A673 (cell line): ENCODE results near the gene GRIN2C. TPM values are rescaled to one million over a fixed set of nuclear protein-coding genes. Genes with fewer than 3 reads are reported as not detected.

Experiments
- BruUV-seq: library from RNA; stranded (reverse); fragments of 400-500 nt; replicated peaks from 2 replicates; lab custom pipeline; 2021; lab: Mats Ljungman, UMichigan
- CTCF ChIA-PET: fragments of 300-600 bp; sonication (Branson Sonifier 250); formaldehyde crosslinking; loops from one replicate; lab custom pipeline; 2022; ENCODE audit warnings: antibody characterized with exemption; lab: Charles Lee
- POLR2A ChIA-PET: fragments of 300-600 bp; sonication (Branson Sonifier 250); formaldehyde crosslinking; loops from one replicate; lab custom pipeline; 2022; ENCODE audit warnings: antibody characterized with exemption; ENCODE audit not compliant: low non-redundant PET; lab: Charles Lee
- DNase-seq: peaks from one replicate; pipeline ENCODE4 v3.0.0-alpha.2; 2015; ENCODE audit warnings: low spot score
- H3K27ac ChIP-seq: fragments of 200-600 bp; sonication (generic); 2 replicates; pipeline ENCODE4 v1.5.1; 2016; ENCODE audit warnings: mixed run types, low read depth, mild to moderate bottlenecking, mixed read lengths, antibody characterized with exemption, low read length; ENCODE audit not compliant: poor library complexity, severe bottlenecking
- H3K27me3 ChIP-seq: fragments of 200-600 bp; sonication (generic); replicated peaks from 2 replicates; pipeline ENCODE4 v1.6.1; 2017; ENCODE audit warnings: mixed run types, low read depth, mild to moderate bottlenecking, mixed read lengths, antibody characterized with exemption, low read length; ENCODE audit not compliant: insufficient read depth, poor library complexity
- H3K36me3 ChIP-seq: fragments of 200-600 bp; sonication (generic); 2 replicates; pipeline ENCODE4 v1.6.1; 2016; ENCODE audit warnings: mixed run types, mild to moderate bottlenecking, mixed read lengths, antibody characterized with exemption, low read length; ENCODE audit not compliant: insufficient read depth, poor library complexity, severe bottlenecking
- H3K4me1 ChIP-seq: fragments of 200-600 bp; sonication (generic); 2 replicates; pipeline ENCODE4 v1.6.1; 2017; ENCODE audit warnings: mixed run types, mild to moderate bottlenecking, mixed read lengths, antibody characterized with exemption, low read length; ENCODE audit not compliant: insufficient read depth, poor library complexity, severe bottlenecking
- H3K4me3 ChIP-seq: fragments of 200-600 bp; sonication (generic); 2 replicates; pipeline ENCODE4 v1.5.1; 2016; ENCODE audit warnings: low read depth, mixed run types, mild to moderate bottlenecking, mixed read lengths, low read length; ENCODE audit not compliant: poor library complexity, severe bottlenecking
- H3K9me3 ChIP-seq: fragments of 200-600 bp; sonication (generic); 2 replicates; pipeline ENCODE4 v1.6.1; 2016; ENCODE audit warnings: mixed run types, low read depth, mild to moderate bottlenecking, mixed read lengths, antibody characterized with exemption, low read length; ENCODE audit not compliant: poor library complexity, severe bottlenecking
- CTCF ChIP-seq: fragments of 300-800, 200-600 bp; sonication (generic); conservative IDR thresholded peaks from 2 replicates; pipeline ENCODE4 v1.5.1; 2017; ENCODE audit warnings: low read depth, mild to moderate bottlenecking, antibody characterized with exemption, low read length, moderate library complexity, mixed read lengths
- EZH2 ChIP-seq: fragments of 200-600 bp; sonication (generic); IDR thresholded peaks from 2 replicates; pipeline ENCODE4 v1.6.1; 2017; ENCODE audit warnings: borderline replicate concordance, low read depth, mild to moderate bottlenecking, mixed read lengths, antibody characterized with exemption, low read length; ENCODE audit not compliant: poor library complexity, severe bottlenecking
- intact Hi-C: fragments of 100-400 bp; cut with micrococcal nuclease; formaldehyde crosslinking; loops from one replicate; pipeline ENCODE4 v1.10.0; 2022; ENCODE audit not compliant: unreplicated experiment
- total RNA-seq: library from RNA; stranded (reverse); gene quantifications from 2 replicates; pipeline ENCODE4 v1.2.3, GENCODE V29; 2021

GRIN2C gene
- total RNA-seq, 1 experiment from 2014 or later = 0.09 TPM

- no peak for DNase-seq
- Histone ChIP-seq H3K4me1 (peaks cover 5% of the 10 kb centered on the region), H3K4me3 (no peak overlapping the region), H3K27ac (no peak overlapping the region), H3K27me3 (no peaks in the 10 kb centered on the region), H3K9me3 (no peaks in the 10 kb centered on the region), H3K36me3 (no peaks in the 10 kb centered on the region)
- ChIA-PET POLR2A (no interaction called here), CTCF (no interaction called here)
- TF ChIP-seq EZH2 (no peak), CTCF (no peak)
- no TSS peak for BruUV-seq
- intact Hi-C loops = no loop called here
Observed at GRCh38 chr17:74878658-74879057, 19.0 kb upstream of the GRIN2C start.

GRCh38 chr17:74877592-74878548 lies 18.2 kb upstream of the GRIN2C start:
- H3K27me3 ChIP-seq = no peaks in the 10 kb centered on the region
- no peak overlapping the region for H3K4me3 ChIP-seq
- no peak overlapping the region for H3K27ac ChIP-seq
- BruUV-seq = no TSS peak
- DNase-seq = no peak
- no peaks in the 10 kb centered on the region for H3K36me3 ChIP-seq
- no peaks in the 10 kb centered on the region for H3K9me3 ChIP-seq
- H3K4me1 ChIP-seq = peaks cover 6% of the 10 kb centered on the region
- POLR2A ChIA-PET = no interaction called here
- CTCF ChIA-PET = no interaction called here
- intact Hi-C loops = no loop called here
- no peak for TF ChIP-seq EZH2
- no peak for TF ChIP-seq CTCF

GRCh38 chr17:74875977-74876593 lies 16.4 kb upstream of the GRIN2C start:
- Histone ChIP-seq H3K4me1 (peaks cover 17% of the 10 kb centered on the region), H3K4me3 (no peak overlapping the region), H3K27ac (no peak overlapping the region), H3K9me3 (no peaks in the 10 kb centered on the region), H3K36me3 (no peaks in the 10 kb centered on the region), H3K27me3 (no peaks in the 10 kb centered on the region)
- BruUV-seq = no TSS peak
- ChIA-PET POLR2A (no interaction called here), CTCF (no interaction called here)
- intact Hi-C loops = no loop called here
- no peak for DNase-seq
- TF ChIP-seq EZH2 = no peak
- no peak for TF ChIP-seq CTCF
